Hepatocyte (in vitro differentiated cells): ENCODE results near the gene LIN7C. TPM values are rescaled to one million over a fixed set of nuclear protein-coding genes. Genes with fewer than 3 reads are reported as not detected.

ENCODE experiments used
- DNase-seq: peaks from one replicate; pipeline ENCODE4 v3.0.0-alpha.2; 2016; ENCODE audit warnings: low spot score
- H2AFZ ChIP-seq: fragments of 200-600 bp; sonication (generic); 2 replicates; pipeline ENCODE4 v1.6.0; 2016; ENCODE audit warnings: antibody characterized with exemption, mild to moderate bottlenecking
- H3K27ac ChIP-seq: fragments of 200-600 bp; sonication (generic); 2 replicates; pipeline ENCODE4 v1.5.1; 2016; ENCODE audit warnings: mild to moderate bottlenecking
- H3K27me3 ChIP-seq: fragments of 200-600 bp; sonication (generic); 2 replicates; pipeline ENCODE4 v1.6.1; 2016
- H3K36me3 ChIP-seq: fragments of 200-600 bp; sonication (generic); replicated peaks from 2 replicates; pipeline ENCODE4 v1.5.1; 2016; ENCODE audit warnings: low read depth; ENCODE audit not compliant: insufficient read depth
- H3K4me1 ChIP-seq: fragments of 200-600 bp; sonication (generic); 2 replicates; pipeline ENCODE4 v1.5.1; 2016; ENCODE audit warnings: mild to moderate bottlenecking, moderate library complexity; ENCODE audit not compliant: insufficient read depth
- H3K4me2 ChIP-seq: fragments of 200-600 bp; sonication (generic); 2 replicates; pipeline ENCODE4 v1.6.0; 2016
- H3K4me3 ChIP-seq: fragments of 200-600 bp; sonication (generic); 2 replicates; pipeline ENCODE4 v1.5.1; 2016; ENCODE audit warnings: mild to moderate bottlenecking
- H3K79me2 ChIP-seq: fragments of 200-600 bp; sonication (generic); 2 replicates; pipeline ENCODE4 v1.6.0; 2017; ENCODE audit warnings: mild to moderate bottlenecking
- H3K9me2 ChIP-seq: fragments of 200-600 bp; sonication (generic); replicated peaks from 2 replicates; pipeline ENCODE4 v1.6.0; 2017; ENCODE audit warnings: mild to moderate bottlenecking; ENCODE audit not compliant: insufficient read depth
- H3K9me3 ChIP-seq: fragments of 200-600 bp; sonication (generic); 2 replicates; pipeline ENCODE4 v1.5.1; 2016; ENCODE audit warnings: low read depth, mild to moderate bottlenecking
- H4K20me1 ChIP-seq: fragments of 200-600 bp; sonication (generic); 2 replicates; pipeline ENCODE4 v1.6.0; 2016; ENCODE audit warnings: mild to moderate bottlenecking; ENCODE audit not compliant: insufficient read depth, poor library complexity, severe bottlenecking
- CTCF ChIP-seq: fragments of 200-600 bp; sonication (generic); IDR thresholded peaks from 2 replicates; pipeline ENCODE4 v1.5.1; 2016; ENCODE audit warnings: antibody characterized with exemption, mild to moderate bottlenecking; ENCODE audit not compliant: poor library complexity
- EZH2 ChIP-seq: fragments of 200-600 bp; sonication (generic); IDR thresholded peaks from 2 replicates; pipeline ENCODE4 v1.6.1; 2016; ENCODE audit warnings: antibody characterized with exemption, mild to moderate bottlenecking, borderline replicate concordance
- EZH2phosphoT487 ChIP-seq: fragments of 200-600 bp; sonication (generic); IDR thresholded peaks from one replicate; pipeline ENCODE4 v1.6.1; 2018; ENCODE audit warnings: antibody characterized with exemption, mild to moderate bottlenecking, low read depth, moderate library complexity; ENCODE audit not compliant: unreplicated experiment, severe bottlenecking
- WGBS: methylation state at CpG from one replicate; pipeline ENCODE4 v1.1.6; 2016; ENCODE audit warnings: low lambda C conversion rate; ENCODE audit errors: missing lambda C conversion rate; 5-methylcytosine and 5-hydroxymethylcytosine counted together
- microRNA-seq: library from miRNA; unstranded; fragments of <30 nt; microRNA quantifications from one replicate; pipeline ENCODE4, GENCODE V29; 2017
- polyA plus RNA-seq: library from polyadenylated mRNA; unstranded; fragments of >200 nt; fragmentation: Nextera tagmentation; extraction: Ambion mirVana; gene quantifications from 2 replicates; pipeline ENCODE4 v1.2.1, GENCODE V29; 2016
- small RNA-seq: library from RNA; depleted of rRNA; stranded (forward); fragments of <200 nt; gene quantifications from one replicate; pipeline ENCODE3, GENCODE V24; 2014
- total RNA-seq: library from RNA; depleted of rRNA; stranded (reverse); fragments of >200 nt; gene quantifications from 2 replicates; pipeline ENCODE4 v1.2.3, GENCODE V29; 2014

Gene LIN7C
- total and polyA plus RNA-seq, 2 experiments from 2014 or later: 22.4 to 55.5 TPM

- Histone ChIP-seq H3K36me3 (no peaks in the 10 kb centered on the region), H3K4me2 (no peak overlapping the region), H3K9me3 (no peaks in the 10 kb centered on the region), H3K27me3 (no peaks in the 10 kb centered on the region), H3K79me2 (peaks cover 94% of the 10 kb centered on the region), H3K4me1 (peaks cover 15% of the 10 kb centered on the region), H2AFZ (no peak overlapping the region), H3K4me3 (no peak overlapping the region), H4K20me1 (peaks cover 42% of the 10 kb centered on the region), H3K9me2 (no peaks in the 10 kb centered on the region), H3K27ac (no peak overlapping the region)
- no peak for DNase-seq
- no peak for TF ChIP-seq EZH2
- no peak for TF ChIP-seq EZH2phosphoT487
- TF ChIP-seq CTCF: no peak
- WGBS: 42% methylated on average over 2 of the region's 2 CpGs
Observed at GRCh38 chr11:27444801-27445215, 61.8 kb downstream of the LIN7C start.

Small RNA genes within 50 kb of the gene (microRNA-seq; reads per million reads assigned to microRNA genes)
- gene MIR8087: not detected

Small RNA genes within 50 kb of the gene (small RNA-seq; reads per million reads assigned to genes)
- gene AC100771.1: not detected
- gene MIR8087: not detected
- not detected for gene RNA5SP339

Other genes starting within 250 kb of the LIN7C start
- 6.8 and 7.5 TPM in 2 replicates for gene CCDC34, start 143.6 kb downstream of the LIN7C start, total RNA-seq
- gene CCDC34, start 143.6 kb downstream of the LIN7C start, polyA plus RNA-seq: 4.6 and 6.0 TPM in 2 replicates
- 108 and 115 TPM in 2 replicates for gene LGR4, start 34.0 kb downstream of the LIN7C start, total RNA-seq
- 27.2 and 30.1 TPM in 2 replicates for gene LGR4, start 34.0 kb downstream of the LIN7C start, polyA plus RNA-seq
- gene BDNF, start 193.7 kb upstream of the LIN7C start, total RNA-seq: 8.8 and 9.0 TPM in 2 replicates
- 4.9 and 7.8 TPM in 2 replicates for gene BDNF, start 193.7 kb upstream of the LIN7C start, polyA plus RNA-seq